Hindlimb muscle (tissue), 1 donor: ENCODE results near the gene SYCE1. TPM values are rescaled to one million over a fixed set of nuclear protein-coding genes. Genes with fewer than 3 reads are reported as not detected.
A peak's percentile ranks its signal among the peaks of the same experiment; 100 is the strongest.
"Not testable (repeated sequence)": the region's sequence is repeated elsewhere in the genome, so short reads cannot be mapped to it uniquely, and the experiment has no call there.

Experiments
- DNase-seq: peaks from one replicate; pipeline ENCODE4 v3.0.0-alpha.2; 2013
- polyA plus RNA-seq: library from polyadenylated mRNA; unstranded; fragments of 120-200 nt; gene quantifications from one replicate; pipeline ENCODE4 v1.2.1, GENCODE V29; 2013; ENCODE audit not compliant: insufficient read length

The SYCE1 gene
- polyA plus RNA-seq, 1 donor: 0.43 TPM

GRCh38 chr10:133557381-133557780, 8.0 kb downstream of the SYCE1 start:
- DNase-seq: no peak

- DNase-seq: no peak
Measured at GRCh38 chr10:133555521-133555920, 9.9 kb downstream of the SYCE1 start.

- DNase-seq: no peak
Measured at GRCh38 chr10:133554600-133554999, 10.8 kb downstream of the SYCE1 start.

GRCh38 chr10:133544506-133544905, 20.9 kb downstream of the SYCE1 start:
- DNase-seq: no peak

GRCh38 chr10:133541441-133541975, 23.9 kb downstream of the SYCE1 start:
- not testable (repeated sequence) for DNase-seq

GRCh38 chr10:133537546-133538545, 27.5 kb downstream of the SYCE1 start:
- DNase-seq: no peak

- DNase-seq: no peak
Measured at GRCh38 chr10:133536198-133536597, 29.2 kb downstream of the SYCE1 start.

- no peak for DNase-seq
Measured at GRCh38 chr10:133534417-133534816, 31.0 kb downstream of the SYCE1 start.

- DNase-seq: no peak
Measured at GRCh38 chr10:133532871-133533270, 32.5 kb downstream of the SYCE1 start.

- DNase-seq: no peak
Measured at GRCh38 chr10:133530506-133530905, 34.9 kb downstream of the SYCE1 start.

- no peak for DNase-seq
Measured at GRCh38 chr10:133529576-133529946, 35.8 kb downstream of the SYCE1 start.

- DNase-seq: no peak
Measured at GRCh38 chr10:133528845-133529575, 36.4 kb downstream of the SYCE1 start.

GRCh38 chr10:133528296-133528844, 37.0 kb downstream of the SYCE1 start:
- no peak for DNase-seq

- DNase-seq: no peak
Measured at GRCh38 chr10:133527771-133528271, 37.6 kb downstream of the SYCE1 start.

- no peak for DNase-seq
Measured at GRCh38 chr10:133526957-133527588, 38.3 kb downstream of the SYCE1 start, which contains the start of gene CYP2E1. Gene CYP2E1 (plus strand): TSS chr10:133527363. CDS start chr10:133527396, 33 bp downstream.

GRCh38 chr10:133525444-133525843, 39.9 kb downstream of the SYCE1 start:
- no peak for DNase-seq

GRCh38 chr10:133523631-133524203, 41.7 kb downstream of the SYCE1 start:
- DNase-seq: no peak

GRCh38 chr10:133520193-133520738, 45.1 kb downstream of the SYCE1 start:
- peak; percentile 8 for DNase-seq

- DNase-seq: not testable (repeated sequence)
Measured at GRCh38 chr10:133518517-133518916, 46.9 kb downstream of the SYCE1 start.

GRCh38 chr10:133516057-133516456, 49.3 kb downstream of the SYCE1 start:
- no peak for DNase-seq

- DNase-seq: no peak
Measured at GRCh38 chr10:133515471-133515870, 49.9 kb downstream of the SYCE1 start.
